ENCODE results near the gene NPY.

The NPY gene

GRCh38 chr7:24328894-24329293 is 44.9 kb downstream of the NPY start:
- no peak for TF ChIP-seq CTCF (IDR thresholded peaks at IDR 0.05; ENCODE audit: low read depth, low read length)
- no peak for DNase-seq (ENCODE audit: extremely low read depth, low read depth)

- TF ChIP-seq CTCF (IDR thresholded peaks at IDR 0.05; ENCODE audit: low read depth, low read length) = no peak
- DNase-seq (ENCODE audit: extremely low read depth, low read depth) = no peak
These were observed 50.0 kb downstream of the NPY start for GRCh38 chr7:24334012-24334411.

GRCh38 chr7:24334627-24335026 is 50.6 kb downstream of the NPY start:
- no peak for DNase-seq (ENCODE audit: extremely low read depth, low read depth)
- TF ChIP-seq CTCF (IDR thresholded peaks at IDR 0.05; ENCODE audit: low read depth, low read length) = no peak

- no peak for TF ChIP-seq CTCF (IDR thresholded peaks at IDR 0.05; ENCODE audit: low read depth, low read length)
- no peak for DNase-seq (ENCODE audit: extremely low read depth, low read depth)
These were observed 52.5 kb downstream of the NPY start for GRCh38 chr7:24336461-24336860.

- no peak for TF ChIP-seq CTCF (IDR thresholded peaks at IDR 0.05; ENCODE audit: low read depth, low read length)
- DNase-seq (ENCODE audit: extremely low read depth, low read depth) = no peak
These were observed 53.2 kb downstream of the NPY start for GRCh38 chr7:24337180-24337579.

GRCh38 chr7:24339575-24339974 is 55.6 kb downstream of the NPY start:
- DNase-seq (ENCODE audit: extremely low read depth, low read depth) = no peak
- TF ChIP-seq CTCF (IDR thresholded peaks at IDR 0.05; ENCODE audit: low read depth, low read length) = no peak

GRCh38 chr7:24340727-24341126 is 56.7 kb downstream of the NPY start:
- no peak for DNase-seq (ENCODE audit: extremely low read depth, low read depth)
- no peak for TF ChIP-seq CTCF (IDR thresholded peaks at IDR 0.05; ENCODE audit: low read depth, low read length)
